DND-41 (cell line): ENCODE measurements around the gene ANK3.

Experiments used
- EZH2 ChIP-seq: IDR thresholded peaks from 3 replicates; pipeline ENCODE4 v1.6.1; 2012; ENCODE audit warnings: borderline replicate concordance, low read depth, mild to moderate bottlenecking, moderate library complexity, low read length, inconsistent platforms; ENCODE audit not compliant: severe bottlenecking
- TF ChIP-seq, protein P1 (sequence below): IDR thresholded peaks from 2 replicates; pipeline ENCODE4 v1.5.1; 2012; ENCODE audit warnings: borderline replicate concordance, low read length, moderate library complexity, mild to moderate bottlenecking; ENCODE audit not compliant: poor library complexity, severe bottlenecking; ENCODE audit errors: extremely low read depth

DNA sequence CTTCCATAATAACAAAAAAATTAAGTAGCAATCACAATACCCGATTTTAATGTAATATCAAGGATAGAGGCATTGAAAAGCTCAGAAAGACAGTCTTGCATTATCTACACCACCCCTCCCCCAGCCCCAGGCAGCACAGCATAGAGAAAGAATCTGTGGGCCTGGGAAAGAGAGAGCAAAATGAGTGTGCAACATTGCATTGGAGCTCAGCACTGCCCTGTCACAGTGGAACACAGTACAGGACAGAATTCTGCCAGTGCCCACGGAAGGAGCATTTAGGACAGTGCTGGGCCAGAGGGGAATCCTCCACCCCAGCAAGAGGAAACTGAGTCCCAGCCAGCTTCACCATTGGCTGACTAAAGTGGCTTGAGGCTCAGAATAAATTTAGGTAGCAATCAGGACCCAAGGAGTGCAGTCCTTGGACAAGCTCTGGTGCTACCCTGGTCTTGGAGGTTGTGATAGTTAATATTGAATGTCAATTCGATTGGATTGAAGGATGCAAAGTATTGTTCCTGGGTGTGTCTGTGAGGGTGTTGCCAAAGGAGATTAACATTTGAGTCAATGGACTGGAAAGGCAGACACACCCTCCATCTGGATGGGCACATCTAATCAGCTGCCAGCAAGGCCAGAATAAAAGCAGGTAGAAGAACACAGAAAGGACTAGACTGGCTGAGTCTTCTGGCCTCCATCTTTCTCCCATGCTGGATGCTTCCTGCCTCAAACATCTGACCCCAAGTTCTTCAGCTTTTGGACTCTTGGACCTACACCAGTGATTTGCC is 234.4 kb downstream of the ANK3 start:
- TF ChIP-seq, protein P1, sequence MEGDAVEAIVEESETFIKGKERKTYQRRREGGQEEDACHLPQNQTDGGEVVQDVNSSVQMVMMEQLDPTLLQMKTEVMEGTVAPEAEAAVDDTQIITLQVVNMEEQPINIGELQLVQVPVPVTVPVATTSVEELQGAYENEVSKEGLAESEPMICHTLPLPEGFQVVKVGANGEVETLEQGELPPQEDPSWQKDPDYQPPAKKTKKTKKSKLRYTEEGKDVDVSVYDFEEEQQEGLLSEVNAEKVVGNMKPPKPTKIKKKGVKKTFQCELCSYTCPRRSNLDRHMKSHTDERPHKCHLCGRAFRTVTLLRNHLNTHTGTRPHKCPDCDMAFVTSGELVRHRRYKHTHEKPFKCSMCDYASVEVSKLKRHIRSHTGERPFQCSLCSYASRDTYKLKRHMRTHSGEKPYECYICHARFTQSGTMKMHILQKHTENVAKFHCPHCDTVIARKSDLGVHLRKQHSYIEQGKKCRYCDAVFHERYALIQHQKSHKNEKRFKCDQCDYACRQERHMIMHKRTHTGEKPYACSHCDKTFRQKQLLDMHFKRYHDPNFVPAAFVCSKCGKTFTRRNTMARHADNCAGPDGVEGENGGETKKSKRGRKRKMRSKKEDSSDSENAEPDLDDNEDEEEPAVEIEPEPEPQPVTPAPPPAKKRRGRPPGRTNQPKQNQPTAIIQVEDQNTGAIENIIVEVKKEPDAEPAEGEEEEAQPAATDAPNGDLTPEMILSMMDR = no peak
- no peak for TF ChIP-seq EZH2
